Measurements from ENCODE around the gene NBEA.
A peak's percentile ranks its signal among the peaks of the same experiment; 100 is the strongest.
"Not testable (repeated sequence)": the region's sequence is repeated elsewhere in the genome, so short reads cannot be mapped to it uniquely, and the experiment has no call there.

NBEA gene, protein sequence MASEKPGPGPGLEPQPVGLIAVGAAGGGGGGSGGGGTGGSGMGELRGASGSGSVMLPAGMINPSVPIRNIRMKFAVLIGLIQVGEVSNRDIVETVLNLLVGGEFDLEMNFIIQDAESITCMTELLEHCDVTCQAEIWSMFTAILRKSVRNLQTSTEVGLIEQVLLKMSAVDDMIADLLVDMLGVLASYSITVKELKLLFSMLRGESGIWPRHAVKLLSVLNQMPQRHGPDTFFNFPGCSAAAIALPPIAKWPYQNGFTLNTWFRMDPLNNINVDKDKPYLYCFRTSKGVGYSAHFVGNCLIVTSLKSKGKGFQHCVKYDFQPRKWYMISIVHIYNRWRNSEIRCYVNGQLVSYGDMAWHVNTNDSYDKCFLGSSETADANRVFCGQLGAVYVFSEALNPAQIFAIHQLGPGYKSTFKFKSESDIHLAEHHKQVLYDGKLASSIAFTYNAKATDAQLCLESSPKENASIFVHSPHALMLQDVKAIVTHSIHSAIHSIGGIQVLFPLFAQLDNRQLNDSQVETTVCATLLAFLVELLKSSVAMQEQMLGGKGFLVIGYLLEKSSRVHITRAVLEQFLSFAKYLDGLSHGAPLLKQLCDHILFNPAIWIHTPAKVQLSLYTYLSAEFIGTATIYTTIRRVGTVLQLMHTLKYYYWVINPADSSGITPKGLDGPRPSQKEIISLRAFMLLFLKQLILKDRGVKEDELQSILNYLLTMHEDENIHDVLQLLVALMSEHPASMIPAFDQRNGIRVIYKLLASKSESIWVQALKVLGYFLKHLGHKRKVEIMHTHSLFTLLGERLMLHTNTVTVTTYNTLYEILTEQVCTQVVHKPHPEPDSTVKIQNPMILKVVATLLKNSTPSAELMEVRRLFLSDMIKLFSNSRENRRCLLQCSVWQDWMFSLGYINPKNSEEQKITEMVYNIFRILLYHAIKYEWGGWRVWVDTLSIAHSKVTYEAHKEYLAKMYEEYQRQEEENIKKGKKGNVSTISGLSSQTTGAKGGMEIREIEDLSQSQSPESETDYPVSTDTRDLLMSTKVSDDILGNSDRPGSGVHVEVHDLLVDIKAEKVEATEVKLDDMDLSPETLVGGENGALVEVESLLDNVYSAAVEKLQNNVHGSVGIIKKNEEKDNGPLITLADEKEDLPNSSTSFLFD (N-terminal part only)

DNA sequence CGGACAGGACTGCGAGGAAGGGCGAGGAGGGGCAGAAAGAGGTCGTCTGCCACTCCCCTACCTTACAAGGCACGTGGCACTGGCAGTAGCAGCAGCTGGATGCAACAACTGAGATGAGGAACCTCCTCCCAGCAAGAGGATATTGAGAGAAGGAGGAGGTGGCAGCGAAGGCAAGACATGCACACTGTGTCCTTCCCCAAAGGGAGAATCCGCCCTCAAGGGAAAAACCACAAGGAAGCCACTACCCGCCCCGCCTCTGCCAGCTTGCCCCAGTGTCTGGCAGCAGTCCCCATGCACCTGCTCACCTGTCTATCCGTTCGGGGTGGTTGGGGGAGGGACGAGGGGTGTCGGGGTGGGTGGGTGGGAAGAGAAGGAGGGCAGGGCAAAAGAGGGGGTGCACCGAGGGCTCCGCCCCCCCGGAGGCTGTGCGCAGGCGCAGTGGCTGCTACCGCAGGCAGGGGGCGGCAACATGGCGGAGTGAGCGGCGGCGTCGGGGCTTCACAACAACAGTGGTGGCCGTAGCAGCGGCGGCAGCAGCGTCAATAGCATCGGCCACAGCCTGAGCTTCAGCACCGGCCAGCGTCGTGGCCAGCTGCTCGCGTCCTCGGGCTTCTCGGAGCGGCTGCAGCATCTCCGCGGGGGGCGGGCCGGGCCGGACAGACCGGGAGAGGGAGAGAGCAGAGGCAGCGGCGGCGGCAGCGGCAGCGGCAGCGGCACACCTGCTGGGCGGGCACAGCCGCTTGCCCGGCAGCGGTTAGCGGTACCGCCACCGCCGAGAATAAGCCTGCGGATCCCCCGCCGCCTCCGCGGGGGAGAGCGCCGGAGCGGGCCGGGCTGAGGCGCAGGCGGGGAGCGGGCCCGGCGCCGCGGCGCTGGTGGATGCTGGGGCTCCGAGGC lies at the start of gene NBEA:
TSS of gene NBEA (plus strand) at position 436 of the 897 bp plus-strand sequence. CDS start 551 bp downstream, outside the sequence.
- peak; percentile 63 for DNase-seq

DNA sequence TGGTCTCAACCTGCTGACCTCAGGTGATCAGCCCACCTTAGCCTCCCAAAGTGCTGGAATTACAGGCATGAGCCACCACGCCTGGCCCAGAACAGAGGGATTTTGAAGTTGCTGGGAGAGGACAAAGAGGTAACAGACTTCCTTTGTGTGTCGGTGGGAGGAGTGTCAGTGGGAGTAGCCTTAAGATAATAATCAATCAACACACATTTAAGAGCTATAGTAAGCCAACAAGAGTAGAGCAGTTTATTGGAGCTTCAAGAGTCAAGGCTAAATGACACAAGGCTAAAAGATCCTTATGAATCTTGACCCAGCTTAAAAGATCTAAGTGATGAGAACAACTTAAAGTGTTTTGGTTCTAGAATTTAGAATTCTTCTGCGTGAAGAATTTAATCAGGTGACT lies 47.3 kb upstream of the NBEA start:
- no peak for DNase-seq

DNA sequence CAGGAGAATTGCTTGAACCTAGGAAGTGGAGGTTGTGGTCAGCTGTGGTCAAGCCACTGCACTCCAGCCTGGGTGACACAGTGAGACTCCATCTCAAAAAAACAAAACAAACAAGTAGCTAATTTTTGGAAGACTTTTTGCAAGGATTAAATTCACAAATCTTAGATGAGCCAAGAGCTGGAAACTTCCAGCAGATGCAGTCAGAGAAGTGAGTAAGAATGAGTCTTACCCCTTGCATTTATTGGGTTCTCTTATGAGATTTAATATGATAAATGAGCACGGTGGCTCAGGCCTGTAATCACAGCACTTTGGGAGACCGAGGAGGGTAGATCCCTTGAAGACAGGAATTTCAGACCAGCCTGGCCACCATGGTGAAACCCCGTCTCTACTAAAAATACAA lies 44.9 kb upstream of the NBEA start:
- no peak for DNase-seq

DNA sequence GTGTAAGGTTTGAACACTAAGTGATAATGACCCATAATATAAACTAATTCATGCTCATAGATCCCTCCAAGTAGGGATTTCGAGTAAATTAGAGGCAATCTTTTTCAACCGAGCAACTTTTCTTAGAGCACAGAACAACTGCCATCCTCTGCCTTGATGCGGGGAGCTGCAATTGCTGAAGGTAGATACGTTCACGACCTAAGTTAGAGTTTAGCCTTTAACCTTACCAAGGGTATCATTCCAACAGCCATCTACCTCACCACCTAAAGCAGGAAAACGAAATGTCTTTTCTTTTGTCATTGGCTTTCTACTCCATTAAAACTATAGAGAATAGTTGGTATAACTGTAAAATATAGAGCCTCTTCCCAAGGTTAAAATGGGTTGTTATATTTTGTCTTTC lies 42.2 kb upstream of the NBEA start:
- no peak for DNase-seq

DNA sequence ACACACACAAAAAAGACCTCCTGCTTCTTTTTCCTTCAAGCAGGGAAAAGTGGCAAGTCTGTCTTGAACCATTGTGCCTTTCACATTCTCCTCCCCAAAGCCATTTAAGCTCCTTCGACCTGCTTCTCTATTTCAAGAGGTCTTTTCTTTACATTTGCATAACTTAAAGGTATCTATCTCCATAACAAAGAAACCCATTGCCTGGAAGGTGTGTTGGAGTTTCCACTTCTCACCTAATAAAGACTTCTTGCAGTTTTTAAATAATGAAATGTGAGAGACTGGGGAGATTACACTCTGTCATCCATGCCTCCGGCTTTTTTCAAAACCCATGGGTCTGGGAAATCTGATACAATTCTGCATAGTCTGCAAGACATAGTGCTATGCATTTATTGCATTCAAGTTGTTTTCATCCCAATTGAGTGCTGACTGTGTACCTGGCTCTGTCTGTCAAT lies 41.8 kb upstream of the NBEA start:
- no peak for DNase-seq

DNA sequence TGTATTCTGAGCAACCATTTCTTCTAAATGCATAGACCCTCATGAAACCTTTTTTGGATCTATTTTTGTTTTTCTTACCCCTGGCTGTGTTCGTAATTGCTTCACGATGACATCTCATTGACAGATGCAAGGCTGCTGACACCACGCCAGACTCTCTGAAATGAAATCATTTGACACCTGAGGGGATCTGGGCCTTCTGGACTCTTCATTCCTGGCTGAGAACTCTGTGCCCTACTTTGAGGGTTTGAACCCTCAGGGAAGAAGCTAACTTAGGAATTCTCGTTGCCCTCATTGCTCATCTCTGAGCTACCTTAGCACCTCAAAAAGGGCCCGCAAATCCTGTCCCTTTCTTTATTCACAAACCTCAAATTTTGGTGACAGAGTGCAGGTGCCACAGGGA lies 40.5 kb upstream of the NBEA start:
- DNase-seq = no peak

DNA sequence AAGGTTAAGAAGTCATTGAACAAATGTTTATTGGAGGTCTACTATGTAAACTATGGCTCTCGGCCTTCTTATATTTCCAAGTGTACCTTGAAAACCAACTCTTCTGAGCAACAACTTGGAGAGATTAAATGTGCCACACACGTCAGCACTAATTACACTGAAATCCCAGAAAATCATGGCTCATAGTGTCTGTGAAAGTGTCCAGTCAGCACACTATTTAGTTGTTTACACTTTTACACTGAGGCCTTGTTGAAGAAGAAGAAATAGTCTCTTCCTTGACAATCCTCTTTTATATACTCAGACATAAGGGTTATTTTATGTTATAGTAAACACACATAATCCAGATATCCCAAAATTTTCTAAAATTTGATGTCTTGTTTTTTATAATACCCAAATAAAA lies 30.9 kb upstream of the NBEA start:
- no peak for DNase-seq

DNA sequence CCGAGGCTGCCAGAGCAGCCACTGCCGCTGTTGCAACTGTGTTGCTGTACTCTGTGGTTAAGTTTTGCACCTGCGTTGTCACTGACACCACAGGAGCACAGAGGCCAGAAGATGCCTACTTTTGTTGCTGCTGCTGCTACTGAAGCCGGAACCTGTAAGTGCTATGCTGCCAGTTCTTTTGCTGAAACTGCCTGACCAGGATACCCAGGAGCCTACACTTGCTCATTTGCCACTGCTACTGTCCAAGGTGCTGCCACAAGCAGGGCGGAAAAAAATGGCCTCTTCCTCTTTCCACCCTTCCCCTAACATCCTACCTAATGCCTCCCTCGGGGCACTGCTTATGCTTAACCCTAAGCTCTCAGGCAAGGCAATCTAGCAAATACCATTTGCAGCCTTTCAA lies 29.0 kb upstream of the NBEA start:
- DNase-seq = no peak

DNA sequence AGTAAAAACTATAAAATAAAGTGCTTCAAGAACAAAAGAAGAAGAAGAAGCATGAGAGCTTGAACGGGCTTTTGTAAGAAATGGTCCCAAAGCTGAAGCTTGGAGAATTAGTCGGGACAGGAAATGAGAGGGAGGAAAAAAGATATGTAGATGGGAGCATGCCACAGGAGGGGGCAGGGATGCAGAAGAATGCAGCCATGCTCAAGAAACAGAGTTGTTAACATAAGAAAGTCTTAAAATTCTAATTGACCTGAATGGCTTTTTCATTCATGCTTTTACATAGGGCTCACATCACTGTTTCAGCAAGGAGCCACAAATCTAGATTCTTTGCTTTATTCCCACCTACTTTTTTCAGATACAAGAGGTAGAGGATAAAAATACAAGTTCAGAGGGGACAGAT lies 27.7 kb upstream of the NBEA start:
- DNase-seq = no peak

DNA sequence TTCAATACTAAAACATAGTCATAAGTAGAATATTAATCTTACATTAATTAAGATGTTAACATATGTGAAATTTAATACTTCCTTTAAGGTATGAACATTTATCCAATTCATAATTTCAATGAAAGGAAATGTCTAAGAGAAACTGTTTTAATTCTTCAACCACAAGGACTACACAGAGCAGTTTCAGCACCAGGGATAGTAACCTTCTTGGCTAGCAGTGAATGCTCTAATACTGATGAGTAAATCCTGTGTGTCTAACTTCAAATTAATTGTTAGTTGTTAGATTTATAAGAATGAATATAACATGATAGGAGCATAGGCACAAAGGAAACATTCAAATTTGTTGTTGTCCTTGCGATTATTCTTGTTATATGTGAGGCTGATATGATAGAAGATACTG lies 15.6 kb upstream of the NBEA start:
- no peak for DNase-seq

DNA sequence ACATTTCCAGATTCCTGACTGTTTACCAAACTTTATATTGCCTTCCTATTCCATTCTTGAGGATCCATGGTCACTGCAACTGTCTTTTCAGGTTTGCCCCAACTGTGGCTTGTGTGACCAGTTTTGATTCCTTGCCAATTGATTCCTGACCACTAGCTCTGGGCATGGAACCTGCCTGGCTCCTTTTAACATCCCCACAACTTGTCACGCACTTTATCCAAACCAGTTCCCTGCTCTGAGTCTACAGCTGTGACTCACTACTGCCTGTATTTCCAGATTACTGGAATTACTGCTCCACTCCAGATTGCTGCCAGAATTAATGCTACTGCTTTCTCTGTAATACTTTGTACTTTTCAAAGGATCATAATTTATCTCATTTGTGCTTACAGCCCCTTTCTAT lies 13.4 kb upstream of the NBEA start:
- DNase-seq = not testable (repeated sequence)

DNA sequence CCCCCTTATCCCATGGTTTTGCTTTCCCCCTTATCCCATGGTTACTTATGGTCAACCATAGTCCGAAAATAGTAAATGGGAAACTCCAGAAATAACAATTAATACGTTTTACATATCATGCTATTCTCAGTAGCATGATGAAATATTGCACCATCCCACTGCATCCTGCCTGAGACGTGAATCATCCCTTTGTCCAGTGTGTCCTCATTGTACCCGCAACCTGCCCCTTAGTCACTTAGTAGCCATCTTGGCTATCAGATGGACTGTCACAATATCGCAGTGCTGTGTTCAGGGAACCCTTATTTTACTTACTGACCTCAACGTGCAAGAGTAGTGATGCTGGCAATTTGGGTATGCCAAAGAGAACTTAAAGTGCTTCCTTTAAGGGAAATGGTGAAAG lies 10.5 kb upstream of the NBEA start:
- no peak for DNase-seq

DNA sequence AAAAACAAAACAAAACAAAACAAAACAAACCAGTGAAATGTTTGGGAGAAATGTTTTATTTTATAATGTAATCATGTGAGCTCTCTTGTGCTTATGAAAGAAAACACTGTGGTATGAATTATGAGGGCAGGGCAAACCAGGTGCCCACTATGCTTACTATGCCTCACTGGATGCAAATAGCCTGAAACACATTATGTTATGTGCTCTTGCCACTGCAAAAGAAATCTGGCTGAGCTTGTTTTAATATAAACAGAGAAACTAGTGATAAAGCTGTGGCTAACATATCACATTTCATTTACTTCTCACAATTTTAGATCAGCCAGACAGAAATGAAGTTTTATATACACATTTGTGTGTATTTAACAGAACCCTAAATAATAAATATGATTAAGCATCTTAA lies 8.7 kb upstream of the NBEA start:
- no peak for DNase-seq

DNA sequence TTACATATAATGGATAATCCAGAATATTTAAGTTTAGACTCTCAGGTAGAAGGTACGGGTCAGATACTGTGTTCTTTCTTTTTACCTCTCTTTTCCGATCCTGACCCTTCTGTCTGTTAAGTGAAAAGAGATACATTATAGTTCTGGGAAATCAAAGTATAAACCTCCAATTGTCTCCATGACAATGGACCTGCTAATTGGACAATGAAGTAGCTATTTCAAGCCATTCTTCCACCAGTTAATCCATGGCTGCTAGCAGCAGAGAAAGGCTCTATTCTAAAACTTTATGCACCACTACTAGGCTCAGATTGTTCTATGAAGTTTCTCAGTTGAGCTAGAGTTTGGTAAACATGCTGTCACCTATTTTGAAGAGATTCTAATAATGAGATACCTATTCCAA lies 8.3 kb upstream of the NBEA start:
- no peak for DNase-seq

DNA sequence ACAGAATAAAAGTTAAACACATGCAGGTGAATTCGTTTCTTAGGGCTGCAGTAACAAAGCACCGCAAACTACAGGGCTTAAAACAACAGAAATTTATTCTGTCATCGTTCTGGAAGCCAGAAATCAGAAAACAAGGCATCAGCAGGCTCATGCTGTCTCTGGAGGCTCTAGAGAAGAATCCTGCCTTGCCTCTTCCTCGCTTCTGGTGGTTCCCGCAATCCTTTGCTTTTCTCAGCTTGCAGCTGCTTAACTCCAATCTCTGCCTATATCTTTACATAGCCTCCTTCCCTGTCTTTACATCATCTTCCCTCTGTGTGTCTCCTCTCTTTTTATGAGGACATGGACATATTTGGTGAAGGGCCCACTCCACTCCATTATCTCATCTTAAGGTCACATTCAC lies 6.2 kb upstream of the NBEA start:
- DNase-seq = no peak

DNA sequence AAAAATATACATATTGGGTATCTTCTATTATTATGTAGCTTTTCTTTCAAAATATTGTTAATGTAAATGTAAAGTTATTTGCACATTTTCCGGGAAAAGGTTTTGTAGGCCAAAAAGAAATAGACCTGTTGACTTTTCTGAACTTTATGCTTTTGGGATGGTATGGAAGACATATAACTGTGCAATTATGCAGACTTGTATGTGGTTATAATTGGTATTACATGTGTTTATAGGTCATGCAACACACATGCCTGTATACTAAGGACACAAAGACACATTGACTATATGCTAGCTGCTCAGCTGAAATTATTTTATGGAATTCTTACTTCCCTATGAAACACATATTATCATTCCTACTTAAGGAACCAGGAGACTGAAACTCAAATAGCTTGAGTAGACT lies 2.3 kb upstream of the NBEA start:
- DNase-seq = no peak

DNA sequence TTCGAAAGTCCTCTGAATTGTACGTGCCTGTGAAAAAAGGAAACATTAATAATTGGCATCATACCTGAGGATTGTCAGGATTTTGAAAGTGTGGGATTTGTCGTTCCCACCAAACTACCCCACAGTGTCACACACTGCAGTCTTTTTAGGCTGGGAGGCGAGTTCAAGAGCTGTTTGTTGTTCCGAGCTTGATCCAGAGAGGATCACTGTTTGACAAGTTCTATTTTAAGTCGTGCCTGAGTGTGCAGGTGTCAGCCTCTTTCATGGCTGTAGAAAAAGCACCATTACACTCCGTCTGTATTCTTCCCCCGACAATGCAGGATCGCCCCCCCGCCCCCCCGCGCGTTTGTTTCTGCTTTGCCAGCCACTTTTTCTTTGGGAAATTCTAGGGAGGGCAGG lies 635 bp upstream of the NBEA start:
- no peak for DNase-seq

DNA sequence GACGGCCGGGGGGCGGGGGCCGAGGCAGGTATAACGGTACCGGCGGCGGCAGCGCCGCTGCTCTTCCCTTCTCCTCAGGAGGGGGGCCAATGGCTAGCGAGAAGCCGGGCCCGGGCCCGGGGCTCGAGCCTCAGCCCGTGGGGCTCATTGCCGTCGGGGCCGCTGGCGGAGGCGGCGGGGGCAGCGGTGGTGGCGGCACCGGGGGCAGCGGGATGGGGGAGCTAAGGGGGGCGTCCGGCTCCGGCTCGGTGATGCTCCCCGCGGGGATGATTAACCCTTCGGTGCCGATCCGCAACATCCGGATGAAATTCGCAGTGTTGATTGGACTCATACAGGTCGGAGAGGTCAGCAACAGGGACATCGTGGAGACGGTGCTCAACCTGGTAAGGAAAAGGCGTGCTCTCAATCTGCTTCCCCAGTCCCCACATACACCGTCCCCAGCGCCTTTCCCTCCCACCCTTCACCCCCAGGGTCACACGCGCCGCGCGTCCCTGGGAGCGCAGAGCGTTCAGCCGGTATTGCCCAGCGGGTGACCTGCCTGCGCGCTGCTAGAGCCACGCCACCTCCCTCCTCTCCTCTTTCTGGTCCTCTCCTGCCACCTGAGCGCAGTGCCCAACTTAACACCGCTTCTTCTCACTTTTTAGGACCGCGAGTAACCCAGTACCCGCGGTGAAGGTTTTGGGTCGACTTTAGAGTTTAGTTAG lies 814 bp downstream of the NBEA start:
- DNase-seq = no peak

DNA sequence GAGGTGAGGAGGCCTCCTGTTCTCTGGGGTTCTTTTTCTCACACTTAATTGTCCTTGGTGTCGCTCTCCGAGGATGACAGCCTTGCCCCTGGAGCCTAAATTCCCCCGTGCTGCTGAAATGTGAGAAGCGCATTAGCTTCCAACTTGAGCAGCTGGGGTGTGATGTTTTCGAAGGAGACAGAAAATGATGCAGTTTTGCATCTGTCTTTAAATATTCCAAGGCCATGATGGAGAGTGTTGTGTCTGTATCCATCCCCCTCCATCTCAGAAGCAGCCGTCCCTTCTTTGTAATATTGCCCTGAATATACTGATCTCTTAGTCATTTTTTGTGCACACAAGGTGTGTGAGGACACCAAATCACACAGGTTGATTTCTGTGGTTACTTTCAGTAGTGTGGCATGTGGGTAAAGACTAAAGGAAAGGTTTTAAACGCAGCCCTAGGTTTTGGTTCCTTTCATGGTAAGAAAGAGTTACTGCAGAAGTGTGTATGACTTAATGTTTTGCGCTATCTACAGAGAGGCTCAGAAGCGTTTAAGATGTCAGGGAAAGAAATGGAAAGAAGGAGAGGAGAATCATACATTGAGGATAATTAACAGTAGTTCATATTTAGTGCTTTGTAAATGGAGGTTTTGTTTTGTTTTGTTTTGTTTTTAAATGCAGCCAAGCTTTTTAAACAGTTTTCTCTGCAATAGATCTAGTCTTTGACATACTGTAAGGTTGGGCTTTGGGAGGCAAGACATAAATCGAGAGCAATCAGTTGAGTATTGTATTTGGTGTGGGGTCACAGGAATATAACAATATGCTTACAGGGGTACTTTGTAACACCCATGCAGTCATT lies 1.6 kb downstream of the NBEA start:
- no peak for DNase-seq

DNA sequence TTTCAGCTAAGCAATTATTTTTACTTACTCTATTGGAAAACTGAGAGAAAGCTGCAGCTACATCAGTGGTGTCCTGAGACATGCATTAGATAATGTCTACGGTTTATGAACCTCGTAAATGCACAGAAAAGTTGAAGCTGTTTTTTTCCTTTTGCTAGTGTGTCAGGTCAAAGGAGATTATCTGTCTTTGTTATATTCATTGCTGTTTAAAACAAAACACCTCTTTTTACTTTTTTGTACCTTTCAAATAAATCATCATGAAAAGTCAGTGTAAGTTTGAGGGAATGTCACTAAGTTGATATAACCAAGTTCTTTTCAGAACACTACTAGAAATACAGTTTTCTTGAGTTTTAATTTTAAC lies 2.2 kb downstream of the NBEA start:
- no peak for DNase-seq

DNA sequence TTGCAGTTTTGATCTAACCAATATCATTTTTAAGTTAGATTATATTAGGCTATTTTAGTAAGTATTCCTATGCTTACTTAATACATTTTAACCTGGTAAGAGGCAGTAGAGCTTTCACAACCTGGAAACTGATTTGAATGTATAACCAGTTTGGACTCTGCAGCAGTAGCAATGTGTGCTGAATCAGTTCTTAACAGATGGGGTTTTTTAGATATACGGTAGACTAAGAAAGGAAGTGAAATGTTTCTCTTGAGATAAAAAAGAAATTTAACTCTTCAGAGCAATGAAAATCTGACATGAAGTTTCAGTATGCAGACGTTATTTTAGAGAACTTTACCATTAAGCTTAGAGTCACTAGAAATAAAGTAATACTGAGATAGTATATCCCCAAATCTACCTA lies 2.7 kb downstream of the NBEA start:
- DNase-seq = no peak
